Gastrocnemius medialis (tissue), 4 donors: ENCODE results near the gene CLPTM1L.

ENCODE experiments used
- CTCF ChIP-seq, 5 experiments: fragments of 450-650 bp in 3 of 5; fragments of 200-600 bp in 2 of 5; sonication (generic) in 2 of 5; IDR thresholded peaks in 4 of 5; conservative IDR thresholded peaks in 1 of 5; 1 replicate in 4 of 5; 2 replicates in 1 of 5; pipeline ENCODE4 v1.5.1; 2016 to 2019; ENCODE audit warnings: antibody characterized with exemption in 5 of 5, mild to moderate bottlenecking in 3 of 5, moderate library complexity in 3 of 5
- POLR2A ChIP-seq, 2 donors: fragments of 450-650 bp; IDR thresholded peaks; one replicate each; pipeline ENCODE4 v1.6.1; 2017; ENCODE audit warnings: antibody characterized with exemption in 2 of 2, mild to moderate bottlenecking in 2 of 2, moderate library complexity in 2 of 2

- TF ChIP-seq CTCF (IDR thresholded peaks at IDR 0.05 in 4 of 5, conservative IDR thresholded peaks at IDR 0.05 in 1 of 5): no peak
- no peak for TF ChIP-seq POLR2A (IDR thresholded peaks at IDR 0.05)
Observed at GRCh38 chr5:1374030-1374678, 29.3 kb upstream of the CLPTM1L start.
